ENCODE measurements around the gene NTM.

The NTM gene

DNA sequence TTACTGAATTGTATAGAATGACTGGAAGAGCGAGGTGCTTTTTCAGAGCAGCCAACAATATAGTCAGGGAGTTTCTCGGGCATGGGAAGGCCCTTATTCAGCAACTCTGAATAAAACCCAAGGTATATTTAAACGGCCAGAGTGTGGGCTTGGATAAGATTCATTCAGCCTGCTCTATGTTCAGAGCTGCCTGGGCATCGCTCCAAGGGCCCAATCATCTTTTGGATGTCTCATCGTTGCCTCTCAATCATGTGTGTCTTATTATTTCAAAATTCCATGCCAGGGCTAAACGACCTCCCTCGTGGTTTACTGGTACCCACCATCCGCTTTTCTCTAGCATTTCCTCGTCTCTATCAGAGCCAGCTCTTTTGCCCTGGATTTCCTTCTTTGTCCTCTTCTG, 19.5 kb upstream of the NTM start:
- no peak overlapping the region for H3K4me2 ChIP-seq (ENCODE audit: low read length, poor library complexity, severe bottlenecking)
- H2BK120ac ChIP-seq (ENCODE audit: low read depth, low read length): no peak overlapping the region
- H3K9ac ChIP-seq (ENCODE audit: low read length): no peak overlapping the region
- H3K27ac ChIP-seq (ENCODE audit: low read length, poor library complexity, severe bottlenecking): no peak overlapping the region
- H3K4me3 ChIP-seq (ENCODE audit: insufficient read depth in 1 of 2, low read depth in 1 of 2, low read length in 2 of 2): no peak overlapping the region
- no peak overlapping the region for H3K18ac ChIP-seq (ENCODE audit: low read depth in 1 of 2, low read length in 2 of 2)
- 70% methylated on average over 9 of the region's 9 CpGs for WGBS
- H2AFZ ChIP-seq (ENCODE audit: low read depth, low read length): no peak overlapping the region
- H3K79me1 ChIP-seq (replicated peaks; ENCODE audit: low read length, poor library complexity, severe bottlenecking): no peaks in the 10 kb centered on the region
- H2AK5ac ChIP-seq (ENCODE audit: low read length, severe bottlenecking): no peak overlapping the region
- no peak overlapping the region for H3K23ac ChIP-seq (ENCODE audit: low read length in 2 of 2)
- H3K4me1 ChIP-seq (ENCODE audit: control insufficient read depth, insufficient read depth, low read depth, low read length): no peaks in the 10 kb centered on the region
- H3K27me3 ChIP-seq (ENCODE audit: control insufficient read depth in 1 of 2, insufficient read depth in 1 of 2, low read length in 2 of 2): no peaks in the 10 kb centered on the region
- DNase-seq: no peak
- H2BK15ac ChIP-seq (ENCODE audit: low read depth, poor library complexity, severe bottlenecking): no peak overlapping the region
- H4K91ac ChIP-seq (ENCODE audit: low read length): no peak overlapping the region
- no peak overlapping the region for H3K4ac ChIP-seq (ENCODE audit: low read depth in 1 of 2, low read length in 2 of 2)
- H2BK12ac ChIP-seq (ENCODE audit: low read length in 2 of 2): no peak overlapping the region
- H4K8ac ChIP-seq (ENCODE audit: low read length): no peak overlapping the region
- no peaks in the 10 kb centered on the region for H3K36me3 ChIP-seq (ENCODE audit: control insufficient read depth in 1 of 2, insufficient read depth in 2 of 2, low read depth in 1 of 2, low read length in 2 of 2)
- no peak overlapping the region for H2BK5ac ChIP-seq (ENCODE audit: low read depth, low read length, poor library complexity, severe bottlenecking)
- H3K14ac ChIP-seq (ENCODE audit: low read length in 2 of 2): no peak overlapping the region
- no peaks in the 10 kb centered on the region for H3K9me3 ChIP-seq (ENCODE audit: control insufficient read depth, low read length)

GRCh38 chr11:131351848-131352247, 18.6 kb upstream of the NTM start:
- Histone ChIP-seq H4K8ac (ENCODE audit: low read length) (no peak overlapping the region), H2BK5ac (ENCODE audit: low read depth, low read length, poor library complexity, severe bottlenecking) (no peak overlapping the region), H3K4me3 (ENCODE audit: insufficient read depth in 1 of 2, low read depth in 1 of 2, low read length in 2 of 2) (no peak overlapping the region), H3K23ac (ENCODE audit: low read length in 2 of 2) (no peak overlapping the region), H2BK12ac (ENCODE audit: low read length in 2 of 2) (no peak overlapping the region), H3K9me3 (ENCODE audit: control insufficient read depth, low read length) (no peaks in the 10 kb centered on the region), H2AK5ac (ENCODE audit: low read length, severe bottlenecking) (no peak overlapping the region), H2AFZ (ENCODE audit: low read depth, low read length) (no peak overlapping the region), H3K14ac (ENCODE audit: low read length in 2 of 2) (no peak overlapping the region), H3K4me2 (ENCODE audit: low read length, poor library complexity, severe bottlenecking) (no peak overlapping the region), H2BK120ac (ENCODE audit: low read depth, low read length) (no peak overlapping the region), H3K36me3 (ENCODE audit: control insufficient read depth in 1 of 2, insufficient read depth in 2 of 2, low read depth in 1 of 2, low read length in 2 of 2) (no peaks in the 10 kb centered on the region), H3K79me1 (replicated peaks; ENCODE audit: low read length, poor library complexity, severe bottlenecking) (no peaks in the 10 kb centered on the region), H3K9ac (ENCODE audit: low read length) (no peak overlapping the region), H2BK15ac (ENCODE audit: low read depth, poor library complexity, severe bottlenecking) (no peak overlapping the region), H3K4ac (ENCODE audit: low read depth in 1 of 2, low read length in 2 of 2) (no peak overlapping the region), H3K27ac (ENCODE audit: low read length, poor library complexity, severe bottlenecking) (no peak overlapping the region), H3K27me3 (ENCODE audit: control insufficient read depth in 1 of 2, insufficient read depth in 1 of 2, low read length in 2 of 2) (no peaks in the 10 kb centered on the region), H3K4me1 (ENCODE audit: control insufficient read depth, insufficient read depth, low read depth, low read length) (no peaks in the 10 kb centered on the region), H3K18ac (ENCODE audit: low read depth in 1 of 2, low read length in 2 of 2) (no peak overlapping the region), H4K91ac (ENCODE audit: low read length) (no peak overlapping the region)
- DNase-seq: no peak
- no CpG with 5 or more reads among the region's 1 CpG for WGBS

- H2AFZ ChIP-seq (ENCODE audit: low read depth, low read length): no peak overlapping the region
- no peak overlapping the region for H2BK5ac ChIP-seq (ENCODE audit: low read depth, low read length, poor library complexity, severe bottlenecking)
- H3K36me3 ChIP-seq (ENCODE audit: control insufficient read depth in 1 of 2, insufficient read depth in 2 of 2, low read depth in 1 of 2, low read length in 2 of 2): no peaks in the 10 kb centered on the region
- no peak overlapping the region for H3K4ac ChIP-seq (ENCODE audit: low read depth in 1 of 2, low read length in 2 of 2)
- H3K4me3 ChIP-seq (ENCODE audit: insufficient read depth in 1 of 2, low read depth in 1 of 2, low read length in 2 of 2): no peak overlapping the region
- H3K4me2 ChIP-seq (ENCODE audit: low read length, poor library complexity, severe bottlenecking): no peak overlapping the region
- no peak overlapping the region for H3K14ac ChIP-seq (ENCODE audit: low read length in 2 of 2)
- H3K18ac ChIP-seq (ENCODE audit: low read depth in 1 of 2, low read length in 2 of 2): no peak overlapping the region
- H3K79me1 ChIP-seq (replicated peaks; ENCODE audit: low read length, poor library complexity, severe bottlenecking): no peaks in the 10 kb centered on the region
- H3K27me3 ChIP-seq (ENCODE audit: control insufficient read depth in 1 of 2, insufficient read depth in 1 of 2, low read length in 2 of 2): no peaks in the 10 kb centered on the region
- H4K8ac ChIP-seq (ENCODE audit: low read length): no peak overlapping the region
- H3K9ac ChIP-seq (ENCODE audit: low read length): no peak overlapping the region
- no peak overlapping the region for H2BK120ac ChIP-seq (ENCODE audit: low read depth, low read length)
- no peak overlapping the region for H3K27ac ChIP-seq (ENCODE audit: low read length, poor library complexity, severe bottlenecking)
- no peak for DNase-seq
- no peak overlapping the region for H3K23ac ChIP-seq (ENCODE audit: low read length in 2 of 2)
- no peaks in the 10 kb centered on the region for H3K4me1 ChIP-seq (ENCODE audit: control insufficient read depth, insufficient read depth, low read depth, low read length)
- H3K9me3 ChIP-seq (ENCODE audit: control insufficient read depth, low read length): no peaks in the 10 kb centered on the region
- no peak overlapping the region for H4K91ac ChIP-seq (ENCODE audit: low read length)
- WGBS: 63% methylated on average over 2 of the region's 2 CpGs
- H2BK12ac ChIP-seq (ENCODE audit: low read length in 2 of 2): no peak overlapping the region
- H2BK15ac ChIP-seq (ENCODE audit: low read depth, poor library complexity, severe bottlenecking): no peak overlapping the region
- H2AK5ac ChIP-seq (ENCODE audit: low read length, severe bottlenecking): no peak overlapping the region
Measured at GRCh38 chr11:131353766-131354165, 16.6 kb upstream of the NTM start.

DNA sequence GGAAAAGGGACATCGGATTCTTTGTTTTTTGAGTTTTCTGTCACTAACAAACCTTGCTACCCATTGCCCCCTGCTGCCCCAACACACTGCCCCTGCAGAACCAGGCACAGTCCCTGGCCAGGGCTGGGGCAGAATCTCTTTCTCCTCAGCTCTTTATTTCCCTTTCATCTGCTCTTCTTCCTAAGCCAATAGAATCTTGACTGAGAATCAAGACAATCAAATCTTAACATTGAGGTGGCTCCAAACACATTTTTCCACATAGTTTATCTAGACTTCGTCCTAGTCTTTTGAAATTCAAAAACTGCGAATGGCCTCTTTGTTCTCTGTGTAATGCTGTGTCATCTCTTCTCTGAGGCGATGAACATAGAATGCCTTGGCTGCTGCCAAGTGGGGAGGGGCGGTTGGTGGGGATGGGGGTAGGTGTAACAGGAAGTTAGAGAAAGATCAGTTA, 16.1 kb upstream of the NTM start:
- Histone ChIP-seq H2BK120ac (ENCODE audit: low read depth, low read length) (no peak overlapping the region), H3K27ac (ENCODE audit: low read length, poor library complexity, severe bottlenecking) (no peak overlapping the region), H3K23ac (ENCODE audit: low read length in 2 of 2) (no peak overlapping the region), H2BK5ac (ENCODE audit: low read depth, low read length, poor library complexity, severe bottlenecking) (no peak overlapping the region), H3K18ac (ENCODE audit: low read depth in 1 of 2, low read length in 2 of 2) (no peak overlapping the region), H3K27me3 (ENCODE audit: control insufficient read depth in 1 of 2, insufficient read depth in 1 of 2, low read length in 2 of 2) (no peaks in the 10 kb centered on the region), H3K79me1 (replicated peaks; ENCODE audit: low read length, poor library complexity, severe bottlenecking) (no peaks in the 10 kb centered on the region), H4K91ac (ENCODE audit: low read length) (no peak overlapping the region), H3K4ac (ENCODE audit: low read depth in 1 of 2, low read length in 2 of 2) (no peak overlapping the region), H3K14ac (ENCODE audit: low read length in 2 of 2) (no peak overlapping the region), H3K4me2 (ENCODE audit: low read length, poor library complexity, severe bottlenecking) (no peak overlapping the region), H3K4me3 (ENCODE audit: insufficient read depth in 1 of 2, low read depth in 1 of 2, low read length in 2 of 2) (no peak overlapping the region), H4K8ac (ENCODE audit: low read length) (no peak overlapping the region), H2AK5ac (ENCODE audit: low read length, severe bottlenecking) (no peak overlapping the region), H2BK15ac (ENCODE audit: low read depth, poor library complexity, severe bottlenecking) (no peak overlapping the region), H3K36me3 (ENCODE audit: control insufficient read depth in 1 of 2, insufficient read depth in 2 of 2, low read depth in 1 of 2, low read length in 2 of 2) (no peaks in the 10 kb centered on the region), H2BK12ac (ENCODE audit: low read length in 2 of 2) (no peak overlapping the region), H3K4me1 (ENCODE audit: control insufficient read depth, insufficient read depth, low read depth, low read length) (no peaks in the 10 kb centered on the region), H3K9ac (ENCODE audit: low read length) (no peak overlapping the region), H2AFZ (ENCODE audit: low read depth, low read length) (no peak overlapping the region), H3K9me3 (ENCODE audit: control insufficient read depth, low read length) (no peaks in the 10 kb centered on the region)
- WGBS: 54% methylated on average over 4 of the region's 5 CpGs
- no peak for DNase-seq

All from mesenchymal stem cell (in vitro differentiated cells and primary cell).